ENCODE data around the gene SMIM35.

SMIM35 gene

GRCh38 chr11:118000067-118000849 lies 86.5 kb downstream of the SMIM35 start:
- no peak for DNase-seq

- no peak for DNase-seq
Observed at GRCh38 chr11:117999354-117999993, 87.3 kb downstream of the SMIM35 start.

- no peak for DNase-seq
Observed at GRCh38 chr11:117998664-117999353, 88.0 kb downstream of the SMIM35 start.

- DNase-seq, result no peak
Observed at GRCh38 chr11:117997823-117998579, 88.8 kb downstream of the SMIM35 start.

GRCh38 chr11:117997406-117997805 lies 89.4 kb downstream of the SMIM35 start:
- peak; percentile 41 for DNase-seq

GRCh38 chr11:117996058-117996457 lies 90.7 kb downstream of the SMIM35 start:
- DNase-seq, result no peak

GRCh38 chr11:117995472-117995871 lies 91.3 kb downstream of the SMIM35 start:
- no peak for DNase-seq

GRCh38 chr11:117993988-117994745 lies 92.6 kb downstream of the SMIM35 start:
- DNase-seq, result no peak

- DNase-seq, result no peak
Observed at GRCh38 chr11:117992620-117993019, 94.1 kb downstream of the SMIM35 start.

- no peak for DNase-seq
Observed at GRCh38 chr11:117992136-117992535, 94.6 kb downstream of the SMIM35 start.

GRCh38 chr11:117989351-117990102 lies 97.2 kb downstream of the SMIM35 start:
- DNase-seq, result no peak

GRCh38 chr11:117986981-117987574 lies 99.7 kb downstream of the SMIM35 start:
- peak; percentile 75 for DNase-seq

GRCh38 chr11:117985953-117986887 lies 100.5 kb downstream of the SMIM35 start, which contains the start of gene IL10RA:
Gene IL10RA, plus strand, starts transcription at chr11:117986394. Its CDS starts 74 bp downstream, at chr11:117986468.
- DNase-seq, result peak; percentile 84

GRCh38 chr11:117984476-117984875 lies 102.3 kb downstream of the SMIM35 start:
- no peak for DNase-seq

- no peak for DNase-seq
Observed at GRCh38 chr11:117983163-117983475, 103.6 kb downstream of the SMIM35 start.

GRCh38 chr11:117980720-117981119 lies 106.0 kb downstream of the SMIM35 start:
- no peak for DNase-seq

GRCh38 chr11:117980280-117980679 lies 106.5 kb downstream of the SMIM35 start:
- DNase-seq, result no peak

- peak; percentile 36 for DNase-seq
Observed at GRCh38 chr11:117979481-117980211, 107.1 kb downstream of the SMIM35 start.

- DNase-seq, result no peak
Observed at GRCh38 chr11:117978991-117979390, 107.8 kb downstream of the SMIM35 start.

All from CD4-positive, alpha-beta T cell treated with Interleukin-6 for 4 hours (primary cell).